Tibial artery (tissue), 4 donors: ENCODE measurements around the gene INMT.

Experiments
- DNase-seq, 2 donors: peaks; one replicate each; pipeline ENCODE4 v3.0.0-alpha.2; 2019
- H3K27ac ChIP-seq, 2 donors: fragments of 200-600 bp; sonication (generic) in 1 of 2; 1 replicate in 1 of 2; 2 replicates in 1 of 2; pipeline ENCODE4 v1.5.1; 2018 to 2019; ENCODE audit warnings: mild to moderate bottlenecking in 1 of 2
- H3K27me3 ChIP-seq, 2 donors: fragments of 200-600 bp; sonication (generic) in 1 of 2; one replicate each; pipeline versions ENCODE4 v1.5.1 to v1.6.0; 2016 to 2019
- H3K36me3 ChIP-seq, 3 donors: fragments of 200-600 bp; sonication (generic) in 2 of 3; one replicate each; pipeline ENCODE4 v1.5.1; 2016 to 2019; ENCODE audit warnings: mild to moderate bottlenecking in 2 of 3
- H3K4me1 ChIP-seq, 4 donors: fragments of 200-600 bp; sonication (generic) in 2 of 4; 1 replicate in 3 of 4; 2 replicates in 1 of 4; pipeline ENCODE4 v1.5.1; 2016 to 2019
- H3K4me3 ChIP-seq, 2 donors: fragments of 200-600 bp; sonication (generic) in 1 of 2; 1 replicate in 1 of 2; 2 replicates in 1 of 2; pipeline ENCODE4 v1.5.1; 2018 to 2019; ENCODE audit warnings: mild to moderate bottlenecking in 2 of 2
- H3K9me3 ChIP-seq, 3 donors: fragments of 200-600 bp; sonication (generic) in 1 of 3; one replicate each; pipeline ENCODE4 v1.5.1; 2016 to 2019
- intact Hi-C: fragments of 100-400 bp; cut with DNase I; formaldehyde crosslinking; loops from one replicate; pipeline ENCODE4 v1.15.0; 2023; ENCODE audit warnings: low total_unique reads
- TF ChIP-seq, protein P1 (sequence below), 2 experiments: fragments of 200-600 bp in 1 of 2; fragments of 450-650 bp in 1 of 2; IDR thresholded peaks; one replicate each; pipeline ENCODE4 v1.5.1; 2017 to 2019; ENCODE audit warnings: antibody characterized with exemption in 2 of 2, mild to moderate bottlenecking in 1 of 2, moderate library complexity in 1 of 2

INMT gene

DNA sequence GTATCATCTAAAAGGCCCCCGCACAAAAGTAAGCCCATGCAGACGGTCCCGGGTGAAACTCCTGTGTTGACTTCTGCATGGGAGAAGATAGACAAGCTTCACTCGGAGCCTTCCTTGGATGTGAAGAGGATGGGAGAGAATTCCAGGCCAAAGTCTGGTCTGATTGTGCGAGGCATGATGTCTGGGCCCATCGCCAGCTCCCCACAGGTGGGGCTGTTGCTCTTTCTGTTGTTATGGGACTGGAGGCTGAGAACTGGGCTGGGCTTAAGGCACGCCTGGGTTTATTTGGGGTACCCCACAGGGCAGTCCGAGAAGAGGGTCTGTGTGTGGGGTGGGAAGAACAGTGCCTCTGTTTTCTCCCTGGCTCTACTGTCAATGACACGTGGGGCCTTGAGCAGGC lies 33.9 kb downstream of the INMT start:
- TF ChIP-seq, protein P1, sequence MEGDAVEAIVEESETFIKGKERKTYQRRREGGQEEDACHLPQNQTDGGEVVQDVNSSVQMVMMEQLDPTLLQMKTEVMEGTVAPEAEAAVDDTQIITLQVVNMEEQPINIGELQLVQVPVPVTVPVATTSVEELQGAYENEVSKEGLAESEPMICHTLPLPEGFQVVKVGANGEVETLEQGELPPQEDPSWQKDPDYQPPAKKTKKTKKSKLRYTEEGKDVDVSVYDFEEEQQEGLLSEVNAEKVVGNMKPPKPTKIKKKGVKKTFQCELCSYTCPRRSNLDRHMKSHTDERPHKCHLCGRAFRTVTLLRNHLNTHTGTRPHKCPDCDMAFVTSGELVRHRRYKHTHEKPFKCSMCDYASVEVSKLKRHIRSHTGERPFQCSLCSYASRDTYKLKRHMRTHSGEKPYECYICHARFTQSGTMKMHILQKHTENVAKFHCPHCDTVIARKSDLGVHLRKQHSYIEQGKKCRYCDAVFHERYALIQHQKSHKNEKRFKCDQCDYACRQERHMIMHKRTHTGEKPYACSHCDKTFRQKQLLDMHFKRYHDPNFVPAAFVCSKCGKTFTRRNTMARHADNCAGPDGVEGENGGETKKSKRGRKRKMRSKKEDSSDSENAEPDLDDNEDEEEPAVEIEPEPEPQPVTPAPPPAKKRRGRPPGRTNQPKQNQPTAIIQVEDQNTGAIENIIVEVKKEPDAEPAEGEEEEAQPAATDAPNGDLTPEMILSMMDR (IDR thresholded peaks at IDR 0.05) = no peak
- Histone ChIP-seq H3K9me3 (no peaks in the 10 kb centered on the region), H3K4me1 (peaks cover 0 to 30% (median 14%) of the 10 kb centered on the region in 4 donors), H3K4me3 (no peak overlapping the region), H3K27ac (no peak overlapping the region), H3K36me3 (peaks cover 11 to 54% (median 42%) of the 10 kb centered on the region in 3 donors), H3K27me3 (no peaks in the 10 kb centered on the region)
- intact Hi-C loops = no loop called here
- no peak for DNase-seq

- intact Hi-C loops = no loop called here
- TF ChIP-seq, protein P1 (IDR thresholded peaks at IDR 0.05) = no peak
- Histone ChIP-seq H3K27ac (no peak overlapping the region), H3K27me3 (no peaks in the 10 kb centered on the region), H3K9me3 (no peaks in the 10 kb centered on the region), H3K4me1 (peaks cover 0 to 24% (median 10%) of the 10 kb centered on the region in 4 donors), H3K4me3 (no peak overlapping the region), H3K36me3 (peaks cover 6 to 56% (median 44%) of the 10 kb centered on the region in 3 donors)
- no peak for DNase-seq
Observed at GRCh38 chr7:30787486-30787885, 35.6 kb downstream of the INMT start.

- H3K27me3 ChIP-seq = no peaks in the 10 kb centered on the region
- peaks cover 0 to 47% (median 35%) of the 10 kb centered on the region in 3 donors for H3K36me3 ChIP-seq
- peaks cover 0 to 24% (median 10%) of the 10 kb centered on the region in 4 donors for H3K4me1 ChIP-seq
- H3K9me3 ChIP-seq = no peaks in the 10 kb centered on the region
- TF ChIP-seq, protein P1 (IDR thresholded peaks at IDR 0.05) = no peak
- H3K27ac ChIP-seq = peak overlapping the region; percentile 63 to 79
- no peak overlapping the region for H3K4me3 ChIP-seq
- DNase-seq = no peak
- intact Hi-C loops = no loop called here
Observed at GRCh38 chr7:30788640-30789333, 36.9 kb downstream of the INMT start.

DNA sequence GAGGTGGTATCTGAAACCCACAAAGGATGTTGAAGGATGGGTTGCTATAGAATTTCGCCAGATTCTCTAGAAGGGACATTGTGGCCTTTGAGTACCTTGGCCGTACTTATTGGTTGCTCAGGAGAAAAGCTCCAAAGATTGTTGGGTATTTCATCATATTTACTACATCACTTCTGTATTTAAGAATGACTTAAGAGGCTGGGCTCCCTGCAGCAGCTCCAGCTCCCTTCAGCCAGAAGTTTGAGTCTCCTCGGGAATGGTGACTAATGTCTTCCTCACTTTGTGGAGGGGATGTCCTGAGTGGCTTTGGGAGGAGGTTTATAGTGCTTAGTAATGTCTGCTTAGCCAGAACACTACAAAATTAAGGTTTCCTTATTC lies 37.4 kb downstream of the INMT start:
- intact Hi-C loops = no loop called here

DNA sequence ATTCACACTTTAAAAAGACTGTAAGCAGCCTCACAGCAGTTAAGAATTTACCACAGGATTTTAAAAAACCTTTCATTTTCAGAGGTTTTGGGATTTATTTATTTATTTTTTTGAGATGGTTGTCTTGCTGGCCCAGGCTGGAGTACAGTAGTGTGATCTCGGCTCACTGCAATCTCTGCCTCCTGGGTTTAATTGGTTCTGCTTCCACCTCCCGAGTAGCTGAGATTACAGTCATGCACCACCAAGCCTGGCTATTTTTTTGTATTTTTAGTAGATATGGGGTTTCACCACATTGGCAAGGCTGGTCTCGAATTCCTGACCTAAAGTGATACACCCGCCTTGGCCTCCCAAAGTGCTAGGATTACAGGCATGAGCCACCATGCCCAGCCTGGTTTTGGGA lies 38.4 kb downstream of the INMT start:
- H3K27me3 ChIP-seq = no peaks in the 10 kb centered on the region
- TF ChIP-seq, protein P1 (IDR thresholded peaks at IDR 0.05) = no peak
- peaks cover 0 to 36% (median 29%) of the 10 kb centered on the region in 3 donors for H3K36me3 ChIP-seq
- H3K4me1 ChIP-seq = peaks cover 0 to 29% (median 12%) of the 10 kb centered on the region in 4 donors
- no peak for DNase-seq
- no peak overlapping the region for H3K4me3 ChIP-seq
- intact Hi-C loops = no loop called here
- peak overlapping the region; percentile 63 to 79 for H3K27ac ChIP-seq
- H3K9me3 ChIP-seq = no peaks in the 10 kb centered on the region

More for the DNA sequence above, 37.4 kb downstream of the INMT start:
- Histone ChIP-seq H3K9me3 (no peaks in the 10 kb centered on the region), H3K36me3 (peaks cover 0 to 46% (median 35%) of the 10 kb centered on the region in 3 donors), H3K4me3 (no peak overlapping the region), H3K27me3 (no peaks in the 10 kb centered on the region), H3K27ac (peak overlapping the region; percentile 63 to 79), H3K4me1 (peaks cover 0 to 24% (median 10%) of the 10 kb centered on the region in 4 donors)
- peak; percentile 72 to 81 for DNase-seq
- TF ChIP-seq, protein P1 (IDR thresholded peaks at IDR 0.05) = no peak
